GM19023 (cell line): ENCODE results near the gene DPP3.

Experiments used
- ATAC-seq: cut with Tn5 transposase; IDR thresholded peaks from one replicate; pipeline ENCODE4 v1.9.1; 2021; ENCODE audit warnings: mild to moderate bottlenecking, moderate library complexity; ENCODE audit not compliant: unreplicated experiment

Gene DPP3

GRCh38 chr11:66555416-66555815 lies 75.2 kb downstream of the DPP3 start:
- no peak for ATAC-seq

GRCh38 chr11:66556086-66556485 lies 75.9 kb downstream of the DPP3 start:
- no peak for ATAC-seq

GRCh38 chr11:66557733-66558326 lies 77.6 kb downstream of the DPP3 start:
- ATAC-seq = no peak
